Liver (tissue), 3 donors: ENCODE data around the gene ZCCHC17.

Experiments
- CTCF ChIP-seq: fragments of 150-350 bp; IDR thresholded peaks from 2 replicates; pipeline ENCODE4 v1.5.1; 2017; ENCODE audit warnings: improper control_type of control experiment, low read depth, low read length; ENCODE audit not compliant: missing input control
- EGR1 ChIP-seq, 2 donors: IDR thresholded peaks; 2 replicates each; pipeline ENCODE4 v1.6.1; 2016 to 2018; ENCODE audit warnings: antibody characterized with exemption in 2 of 2, low read depth in 2 of 2
- GABPA ChIP-seq, 2 donors: IDR thresholded peaks in 1 of 2; conservative IDR thresholded peaks in 1 of 2; 2 replicates each; pipeline ENCODE4 v1.6.1; 2016; ENCODE audit warnings: antibody characterized with exemption in 2 of 2, mild to moderate bottlenecking in 1 of 2, moderate library complexity in 1 of 2
- HNF4A ChIP-seq, 2 donors: conservative IDR thresholded peaks; 2 replicates each; pipeline ENCODE4 v1.6.1; 2016; ENCODE audit warnings: antibody characterized with exemption in 2 of 2, mild to moderate bottlenecking in 2 of 2
- JUND ChIP-seq, 2 donors: IDR thresholded peaks; 2 replicates each; pipeline ENCODE4 v1.6.1; 2016; ENCODE audit warnings: antibody characterized with exemption in 2 of 2
- MAX ChIP-seq: IDR thresholded peaks from 2 replicates; pipeline ENCODE4 v1.6.1; 2016; ENCODE audit warnings: antibody characterized with exemption
- RAD21 ChIP-seq, 2 donors: IDR thresholded peaks; 2 replicates each; pipeline ENCODE4 v1.6.1; 2016; ENCODE audit warnings: antibody characterized with exemption in 2 of 2, mild to moderate bottlenecking in 2 of 2
- REST ChIP-seq: IDR thresholded peaks from 2 replicates; pipeline ENCODE4 v1.6.1; 2016; ENCODE audit warnings: antibody characterized with exemption, mild to moderate bottlenecking
- RXRA ChIP-seq, 2 donors: IDR thresholded peaks; 2 replicates each; pipeline ENCODE4 v1.6.1; 2017 to 2018; ENCODE audit warnings: antibody characterized with exemption in 2 of 2, mild to moderate bottlenecking in 1 of 2
- TAF1 ChIP-seq: conservative IDR thresholded peaks from 2 replicates; pipeline ENCODE4 v1.6.1; 2016; ENCODE audit warnings: antibody characterized with exemption, mild to moderate bottlenecking
- YY1 ChIP-seq: IDR thresholded peaks from 2 replicates; pipeline ENCODE4 v1.6.1; 2016; ENCODE audit warnings: antibody characterized with exemption, mild to moderate bottlenecking
- donor health status: healthy.
- donor health status: healthy.

- TF ChIP-seq RAD21 (IDR thresholded peaks at IDR 0.05) (no peak), CTCF (no peak), YY1 (no peak), TAF1 (no peak), RXRA (IDR thresholded peaks at IDR 0.05) (no peak), MAX (no peak), JUND (IDR thresholded peaks at IDR 0.05) (no peak), EGR1 (IDR thresholded peaks at IDR 0.05; ENCODE audit: low read depth in 2 of 2) (no peak), REST (no peak), HNF4A (conservative IDR thresholded peaks at IDR 0.05) (no peak), GABPA (IDR thresholded peaks at IDR 0.05 in 1 of 2, conservative IDR thresholded peaks at IDR 0.05 in 1 of 2) (no peak)
These were observed 47.0 kb upstream of the ZCCHC17 start for GRCh38 chr1:31249854-31250253.
